Measurements from ENCODE around the gene RBMS3. TPM values are rescaled to one million over a fixed set of nuclear protein-coding genes. Genes with fewer than 3 reads are reported as not detected.
A peak's percentile ranks its signal among the peaks of the same experiment; 100 is the strongest.
"Not testable (repeated sequence)": the region's sequence is repeated elsewhere in the genome, so short reads cannot be mapped to it uniquely, and the experiment has no call there.

The RBMS3 gene
- polyA plus RNA-seq (ENCODE audit: insufficient read depth in 1 of 5, insufficient read length in 5 of 5, low replicate concordance in 1 of 5): 10 to 100 TPM; 20.5 to 41.4 (median 32.1) TPM
- long read RNA-seq, donor 1, full-length matches to known transcripts: 6 of 40 reads
- long read RNA-seq, donor 1, partial matches to known transcripts: 34 of 40 reads
- long read RNA-seq, donor 1, other reads (novel, unspliced or antisense): 0 of 40 reads
- long read RNA-seq, donor 2, full-length matches to known transcripts: 2 of 2 reads
- long read RNA-seq, donor 2, partial matches to known transcripts: 0 of 2 reads
- long read RNA-seq, donor 2, other reads (novel, unspliced or antisense): 0 of 2 reads
- long read RNA-seq, donor 3, partial matches to known transcripts: 58 of 62 reads
- long read RNA-seq, donor 3, other reads (novel, unspliced or antisense): 0 of 62 reads
- long read RNA-seq, donor 4, partial matches to known transcripts: 30 of 36 reads
- long read RNA-seq, donor 4, other reads (novel, unspliced or antisense): 0 of 36 reads
- long read RNA-seq, donor 5, partial matches to known transcripts: 31 of 35 reads
- long read RNA-seq, donor 5, other reads (novel, unspliced or antisense): 0 of 35 reads
- long read RNA-seq, donor 6, full-length matches to known transcripts: 9 of 47 reads
- long read RNA-seq, donor 6, partial matches to known transcripts: 38 of 47 reads
- long read RNA-seq, donor 6, other reads (novel, unspliced or antisense): 0 of 47 reads
- long read RNA-seq, donor 7, full-length matches to known transcripts: 6 of 21 reads
- long read RNA-seq, donor 7, partial matches to known transcripts: 15 of 21 reads
- long read RNA-seq, donor 7, other reads (novel, unspliced or antisense): 0 of 21 reads
- long read RNA-seq, donor 8, partial matches to known transcripts: 17 of 18 reads
- long read RNA-seq, donor 8, other reads (novel, unspliced or antisense): 0 of 18 reads

DNA sequence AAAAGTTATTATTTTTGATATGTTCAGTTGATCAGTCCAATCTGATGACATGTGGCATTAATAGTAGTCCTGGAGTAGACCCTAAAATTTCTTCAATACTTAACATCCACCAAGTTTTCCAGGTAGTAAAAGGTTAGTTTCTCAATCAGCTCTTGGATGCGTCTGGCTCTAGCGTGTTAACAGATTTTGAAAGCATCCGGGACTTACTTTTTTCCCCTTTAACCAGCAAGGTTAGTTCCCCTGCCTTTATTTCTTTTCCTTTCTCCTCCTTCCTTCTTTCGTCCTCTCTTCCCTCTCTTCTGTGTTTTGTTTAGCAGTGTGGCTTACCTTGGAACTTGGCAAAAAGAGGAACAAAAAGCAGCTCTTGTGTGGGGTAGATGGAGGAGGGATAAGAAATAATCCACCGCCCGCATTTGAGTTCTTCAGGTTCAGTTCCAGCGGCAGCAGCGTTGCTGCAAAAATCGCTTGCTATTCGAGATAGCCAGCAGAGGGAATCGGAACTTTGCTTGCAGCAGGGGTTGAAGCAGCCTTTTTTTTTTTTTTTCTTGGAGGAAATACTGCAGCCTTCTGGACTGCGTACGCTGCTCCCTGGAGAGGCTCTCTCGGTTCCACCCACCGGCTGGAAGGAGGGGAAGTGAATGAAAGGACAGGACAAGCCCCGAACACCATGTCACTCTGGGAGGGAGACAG is at the start of gene RBMS3:
TSS of gene RBMS3 (plus strand) at position 668 of the 690 bp plus-strand sequence.
- DNase-seq: peak; percentile 91 to 94

DNA sequence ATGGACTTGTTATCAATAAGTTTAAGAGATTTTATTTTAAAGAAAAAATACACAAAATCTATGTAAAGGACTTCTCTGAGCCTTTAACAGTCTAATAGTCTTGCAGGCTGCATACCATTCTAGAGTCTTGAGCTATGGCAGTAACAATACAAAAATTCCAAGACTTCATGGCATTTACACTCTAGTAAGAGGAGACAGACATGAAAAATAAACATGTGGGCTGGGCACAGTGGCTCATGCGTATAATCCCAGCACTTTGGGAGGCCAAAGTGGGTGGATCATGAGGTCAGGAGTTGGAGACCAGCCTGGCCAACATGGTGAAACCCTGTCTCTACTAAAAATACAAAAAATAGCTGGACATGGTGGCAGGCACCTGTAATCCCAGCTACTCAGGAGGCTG is 47.7 kb upstream of the RBMS3 start:
- DNase-seq: not testable (repeated sequence)

DNA sequence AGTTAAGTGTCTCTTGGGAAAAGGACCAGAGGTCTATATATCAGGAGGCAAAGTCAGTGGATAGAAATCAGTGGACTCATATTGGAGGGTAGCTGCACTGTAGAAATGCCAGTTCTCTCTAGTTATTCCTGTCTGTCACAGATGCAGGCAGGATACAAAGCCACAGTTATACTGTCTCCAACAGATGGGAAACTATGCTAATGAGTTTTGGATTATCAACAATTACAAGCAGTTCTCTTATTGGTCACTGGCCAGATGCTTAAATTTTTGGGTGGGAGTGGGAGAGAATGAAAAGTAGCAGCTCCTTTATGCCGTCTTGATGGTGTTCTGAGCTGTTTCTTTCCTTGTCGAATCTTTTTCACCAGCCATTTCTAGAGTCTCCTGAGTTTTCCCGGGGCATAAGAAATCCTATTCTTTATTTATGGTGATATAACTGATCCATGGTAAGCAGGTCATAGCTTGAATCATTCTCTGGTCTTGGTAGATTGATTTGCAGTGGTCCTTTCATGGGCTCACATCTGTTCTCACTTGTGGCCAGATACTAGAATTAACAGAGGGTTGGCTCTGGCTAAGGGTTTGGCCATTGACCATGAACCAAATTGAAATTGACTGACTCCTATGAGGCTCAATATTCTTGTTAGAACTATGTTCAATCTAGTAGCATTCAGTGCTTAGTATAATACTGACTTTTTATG is 44.6 kb upstream of the RBMS3 start:
- DNase-seq: no peak

GRCh38 chr3:29239376-29239775 is 41.5 kb upstream of the RBMS3 start:
- DNase-seq: no peak

DNA sequence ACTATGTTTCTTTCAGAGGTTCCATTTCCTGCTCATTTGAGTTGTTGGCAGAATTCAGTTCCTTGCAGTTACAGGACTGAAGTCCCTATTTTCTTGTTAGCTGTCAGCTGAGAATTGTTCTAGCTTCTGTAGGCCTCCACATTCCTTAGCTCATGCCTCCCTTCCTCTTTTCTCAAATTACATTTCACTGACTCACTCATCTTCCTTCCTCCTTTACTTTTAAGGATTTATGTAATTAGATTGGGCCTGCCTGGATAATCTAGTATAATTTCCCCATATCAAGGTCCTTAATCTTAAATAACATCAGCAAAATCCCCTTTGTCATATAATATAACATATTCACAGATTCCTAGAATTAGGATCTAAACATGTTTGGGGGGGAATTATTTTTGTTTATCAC is 40.6 kb upstream of the RBMS3 start:
- DNase-seq: no peak

DNA sequence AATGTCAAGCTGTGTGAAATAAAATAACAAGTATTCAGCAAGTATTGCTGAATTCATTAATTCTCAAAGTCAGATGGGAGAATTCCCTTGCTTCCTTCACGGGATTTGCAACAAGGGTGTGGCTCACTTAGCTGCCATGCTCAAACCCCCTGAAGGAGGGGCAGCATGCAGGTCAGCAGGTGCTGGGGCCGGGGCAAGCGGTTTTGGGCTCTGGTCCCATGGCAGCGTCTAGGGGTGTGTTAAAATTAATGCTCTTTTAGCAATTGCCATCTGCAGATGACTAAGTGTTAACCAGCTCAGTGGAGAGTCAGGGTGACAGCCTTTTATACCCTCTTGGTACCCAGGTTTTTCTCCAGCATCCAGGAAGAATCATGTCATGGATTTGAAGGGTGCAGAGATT is 40.0 kb upstream of the RBMS3 start:
- DNase-seq: no peak

GRCh38 chr3:29241855-29242254 is 39.0 kb upstream of the RBMS3 start:
- DNase-seq: no peak

DNA sequence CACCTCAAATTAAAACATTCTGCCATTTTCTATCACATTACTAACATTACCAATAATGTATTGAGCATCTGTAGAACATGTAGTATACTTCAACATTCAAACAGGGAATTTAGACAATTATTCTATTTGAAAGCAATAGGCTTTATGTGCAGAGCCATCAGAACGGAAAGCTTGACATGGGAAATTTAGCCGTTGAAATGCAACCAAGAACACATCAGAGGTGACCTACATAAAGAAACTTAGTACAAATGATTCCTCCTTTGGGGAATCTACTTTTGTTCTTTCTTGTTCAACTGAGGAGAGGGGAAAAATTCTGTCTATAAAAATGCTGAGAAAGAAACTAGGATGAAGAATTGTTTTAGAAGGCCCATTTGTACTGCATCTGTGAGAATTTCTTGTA is 38.6 kb upstream of the RBMS3 start:
- DNase-seq: no peak

DNA sequence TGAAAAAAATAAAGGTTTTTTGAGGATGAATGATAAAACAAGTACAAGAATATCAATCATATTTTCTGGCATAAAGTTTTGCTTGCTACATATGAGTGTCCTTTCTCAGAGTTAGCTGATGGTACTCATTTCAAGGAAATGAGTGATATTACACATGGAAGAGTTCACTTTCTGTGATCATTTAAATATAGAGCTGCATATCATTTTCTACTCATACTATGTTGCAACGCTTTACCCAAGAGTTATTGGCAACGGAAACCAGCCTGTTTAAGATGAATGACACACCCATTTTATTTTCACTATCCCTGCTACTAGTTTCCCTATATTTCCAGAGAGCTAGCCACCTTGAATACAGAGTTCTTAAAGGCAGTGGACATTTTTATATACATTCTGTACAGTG is 35.4 kb upstream of the RBMS3 start:
- no peak for DNase-seq

- DNase-seq: no peak
Measured at GRCh38 chr3:29247088-29247745, 33.7 kb upstream of the RBMS3 start.

- DNase-seq: no peak
Measured at GRCh38 chr3:29249829-29250345, 31.0 kb upstream of the RBMS3 start.

GRCh38 chr3:29255854-29256696 is 24.8 kb upstream of the RBMS3 start:
- DNase-seq: no peak

DNA sequence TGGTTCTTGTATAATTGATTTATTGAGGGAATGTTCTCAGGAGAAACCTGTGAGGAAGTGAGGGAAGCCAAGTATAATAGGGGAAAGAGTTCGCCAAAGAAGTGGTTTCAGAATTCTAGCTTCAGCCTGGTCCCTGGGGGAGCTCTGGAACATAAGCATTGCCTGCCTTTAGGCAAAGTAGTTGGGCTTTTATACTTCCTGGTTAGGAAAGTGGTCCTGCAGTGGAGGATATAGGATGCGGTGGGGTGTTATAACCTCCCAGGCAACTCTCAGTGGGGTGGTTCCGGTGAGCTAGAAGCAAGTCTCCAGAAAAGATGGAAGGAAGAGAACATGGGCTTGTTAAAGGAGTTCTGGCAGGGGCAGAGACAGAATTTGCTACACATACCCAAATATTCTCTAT is 22.7 kb upstream of the RBMS3 start:
- no peak for DNase-seq

GRCh38 chr3:29261119-29261518 is 19.8 kb upstream of the RBMS3 start:
- DNase-seq: no peak

GRCh38 chr3:29263476-29263875 is 17.4 kb upstream of the RBMS3 start:
- DNase-seq: no peak

DNA sequence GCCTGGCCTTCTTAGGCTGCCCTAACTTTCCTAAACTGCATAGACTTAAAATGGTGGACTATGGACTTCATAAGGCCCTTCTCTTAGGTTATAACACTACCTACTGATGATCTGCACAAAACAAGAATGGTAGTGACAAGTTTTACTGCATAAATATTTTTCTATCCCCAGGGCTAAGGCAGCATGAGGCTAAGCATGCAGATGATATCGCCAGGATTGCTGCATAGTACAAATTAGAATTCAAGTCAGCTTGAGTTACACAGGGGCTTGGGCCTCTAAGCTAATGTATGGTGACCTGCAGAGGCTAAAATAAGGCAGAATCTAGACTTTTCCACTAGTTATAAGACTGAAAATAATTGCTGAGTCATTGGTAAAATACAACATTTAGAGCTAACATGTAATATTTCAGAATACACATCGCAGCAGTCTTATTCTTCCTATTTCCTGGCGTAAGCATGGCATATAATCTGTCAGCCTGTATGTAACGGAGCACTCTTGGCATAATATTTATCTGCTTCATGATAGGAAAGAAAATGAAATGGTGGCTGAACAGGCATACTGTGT is 15.3 kb upstream of the RBMS3 start:
- no peak for DNase-seq

- no peak for DNase-seq
Measured at GRCh38 chr3:29267226-29267625, 13.6 kb upstream of the RBMS3 start.

DNA sequence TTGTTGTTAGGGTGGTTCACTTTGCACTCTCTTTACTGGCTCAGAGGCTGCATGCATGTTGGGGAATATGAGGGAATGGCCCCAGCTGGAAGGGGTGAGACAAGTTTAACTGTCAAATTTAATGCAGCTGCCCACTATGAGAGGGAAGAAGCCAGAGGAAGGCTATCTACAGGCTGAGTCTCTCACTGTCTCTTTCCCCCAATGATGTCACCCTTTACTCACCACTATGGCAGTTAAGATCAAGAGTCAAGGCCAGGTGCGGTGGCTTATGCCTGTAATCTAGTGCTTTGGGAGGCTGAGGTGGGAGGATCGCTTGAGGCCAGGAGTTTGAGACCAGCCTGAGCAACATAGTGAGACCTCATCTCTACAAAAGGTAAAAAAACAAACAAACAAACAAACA is 12.2 kb upstream of the RBMS3 start:
- no peak for DNase-seq

DNA sequence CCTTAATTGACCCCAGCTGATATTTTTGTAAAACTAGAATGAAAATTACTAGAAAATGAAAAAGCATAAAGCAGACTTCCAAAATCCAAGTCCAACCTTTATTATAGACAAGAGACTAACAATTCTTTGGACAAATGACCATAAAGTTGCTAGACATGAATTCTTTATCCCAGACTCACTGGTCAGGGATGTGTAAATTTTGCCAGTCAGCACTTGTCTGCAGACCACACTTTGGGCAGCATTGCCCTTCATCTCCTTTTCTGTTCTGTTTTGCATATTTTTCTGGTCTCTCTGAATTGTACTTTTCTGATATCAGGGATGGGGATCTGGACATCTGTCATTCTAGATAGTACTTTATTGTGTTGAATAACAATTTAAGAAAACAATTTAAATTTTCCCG is 10.1 kb upstream of the RBMS3 start:
- DNase-seq: no peak
